ENCODE data around the gene HSPB9.

The HSPB9 gene

DNA sequence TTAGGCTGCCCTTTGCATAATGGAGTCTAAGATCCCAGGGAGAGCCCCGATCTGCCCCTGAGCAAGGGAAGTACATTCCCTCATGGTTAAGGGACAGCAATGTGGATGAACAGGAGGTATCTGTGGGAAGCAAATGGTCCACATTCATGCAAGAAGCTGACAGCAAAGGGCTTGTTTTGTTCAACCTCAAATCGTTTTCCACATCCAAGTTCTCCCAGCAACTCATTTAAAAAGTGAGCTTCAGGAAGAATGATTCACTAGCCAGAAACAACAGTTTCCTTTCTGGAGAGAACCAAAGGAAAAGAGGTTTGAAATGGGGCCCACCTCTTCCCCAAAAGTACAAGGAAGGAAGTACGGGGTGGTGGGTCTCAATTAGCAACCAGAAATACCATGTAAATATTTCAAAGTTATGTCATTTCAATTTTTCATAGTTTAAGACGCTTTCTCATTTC, 9.4 kb downstream of the HSPB9 start (continued):
- TF ChIP-seq TCF4 (CRISPR knock-in tag; IDR thresholded peaks at IDR 0.05; ENCODE audit: borderline replicate concordance) (no peak), OSR1 (CRISPR knock-in tag; IDR thresholded peaks at IDR 0.05) (no peak), GLIS3 (CRISPR knock-in tag; IDR thresholded peaks at IDR 0.05) (no peak)

DNA sequence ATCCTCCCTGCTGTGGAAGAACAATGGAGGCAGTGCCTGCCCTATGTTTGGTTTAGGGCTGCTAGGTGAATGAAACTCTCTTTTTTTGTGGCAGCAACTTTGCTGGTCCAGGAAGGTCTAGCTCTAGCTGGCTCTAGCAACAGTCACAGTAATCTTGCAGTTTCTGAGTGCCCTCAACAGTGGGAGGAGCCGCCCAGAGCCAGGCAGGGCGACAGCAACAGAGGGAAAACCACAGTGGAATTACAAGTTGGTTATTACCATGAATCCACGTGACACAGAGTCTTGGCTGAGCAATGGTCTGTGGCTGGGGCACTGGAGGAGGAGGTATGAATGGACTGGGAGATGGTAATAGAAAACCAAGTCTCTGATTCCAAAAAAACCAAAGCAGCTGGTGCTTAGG, 10.3 kb downstream of the HSPB9 start:
- ATAC-seq, result peak; percentile 79
- TF ChIP-seq, protein P1, sequence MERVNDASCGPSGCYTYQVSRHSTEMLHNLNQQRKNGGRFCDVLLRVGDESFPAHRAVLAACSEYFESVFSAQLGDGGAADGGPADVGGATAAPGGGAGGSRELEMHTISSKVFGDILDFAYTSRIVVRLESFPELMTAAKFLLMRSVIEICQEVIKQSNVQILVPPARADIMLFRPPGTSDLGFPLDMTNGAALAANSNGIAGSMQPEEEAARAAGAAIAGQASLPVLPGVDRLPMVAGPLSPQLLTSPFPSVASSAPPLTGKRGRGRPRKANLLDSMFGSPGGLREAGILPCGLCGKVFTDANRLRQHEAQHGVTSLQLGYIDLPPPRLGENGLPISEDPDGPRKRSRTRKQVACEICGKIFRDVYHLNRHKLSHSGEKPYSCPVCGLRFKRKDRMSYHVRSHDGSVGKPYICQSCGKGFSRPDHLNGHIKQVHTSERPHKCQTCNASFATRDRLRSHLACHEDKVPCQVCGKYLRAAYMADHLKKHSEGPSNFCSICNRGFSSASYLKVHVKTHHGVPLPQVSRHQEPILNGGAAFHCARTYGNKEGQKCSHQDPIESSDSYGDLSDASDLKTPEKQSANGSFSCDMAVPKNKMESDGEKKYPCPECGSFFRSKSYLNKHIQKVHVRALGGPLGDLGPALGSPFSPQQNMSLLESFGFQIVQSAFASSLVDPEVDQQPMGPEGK (CRISPR knock-in tag; IDR thresholded peaks at IDR 0.05; ENCODE audit: borderline replicate concordance), result no peak
- TF ChIP-seq, protein P2, sequence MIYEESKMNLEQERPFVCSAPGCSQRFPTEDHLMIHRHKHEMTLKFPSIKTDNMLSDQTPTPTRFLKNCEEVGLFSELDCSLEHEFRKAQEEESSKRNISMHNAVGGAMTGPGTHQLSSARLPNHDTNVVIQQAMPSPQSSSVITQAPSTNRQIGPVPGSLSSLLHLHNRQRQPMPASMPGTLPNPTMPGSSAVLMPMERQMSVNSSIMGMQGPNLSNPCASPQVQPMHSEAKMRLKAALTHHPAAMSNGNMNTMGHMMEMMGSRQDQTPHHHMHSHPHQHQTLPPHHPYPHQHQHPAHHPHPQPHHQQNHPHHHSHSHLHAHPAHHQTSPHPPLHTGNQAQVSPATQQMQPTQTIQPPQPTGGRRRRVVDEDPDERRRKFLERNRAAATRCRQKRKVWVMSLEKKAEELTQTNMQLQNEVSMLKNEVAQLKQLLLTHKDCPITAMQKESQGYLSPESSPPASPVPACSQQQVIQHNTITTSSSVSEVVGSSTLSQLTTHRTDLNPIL (CRISPR knock-in tag; IDR thresholded peaks at IDR 0.05; ENCODE audit: low read depth), result no peak
- TF ChIP-seq BACH2 (CRISPR knock-in tag; IDR thresholded peaks at IDR 0.05; ENCODE audit: borderline replicate concordance) (no peak), GLIS3 (CRISPR knock-in tag; IDR thresholded peaks at IDR 0.05) (no peak)

DNA sequence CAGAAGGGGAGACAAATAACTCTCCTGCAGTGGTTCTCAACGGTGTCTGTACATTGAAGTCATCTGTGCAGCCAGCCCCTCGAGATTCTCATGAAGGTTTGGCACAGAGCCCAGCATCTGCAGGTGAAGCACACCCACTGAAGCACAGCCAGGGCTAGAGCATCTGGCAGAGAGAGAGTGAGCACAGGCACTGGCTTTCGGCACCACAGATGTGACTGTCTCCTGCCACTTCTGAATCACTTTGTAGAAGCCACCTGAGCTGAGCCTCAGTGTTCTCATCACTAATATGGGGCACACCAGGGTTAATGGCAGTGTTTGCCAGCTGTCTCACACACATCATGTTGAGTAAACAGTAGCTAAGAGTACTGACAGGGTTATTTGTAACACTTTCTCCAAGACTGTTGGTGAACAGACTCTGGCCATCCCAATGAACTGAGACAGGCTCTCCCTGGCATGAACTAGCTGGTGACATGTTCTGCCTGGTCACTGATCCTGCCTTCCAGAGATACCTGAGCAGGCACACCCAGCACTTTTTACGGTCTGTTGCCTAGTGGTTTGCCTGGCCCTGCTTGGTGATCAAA, 10.9 kb downstream of the HSPB9 start:
- TF ChIP-seq TOX (CRISPR knock-in tag; IDR thresholded peaks at IDR 0.05; ENCODE audit: borderline replicate concordance), result no peak
- TF ChIP-seq GLIS3 (CRISPR knock-in tag; IDR thresholded peaks at IDR 0.05), result no peak
- TF ChIP-seq ZNF565 (CRISPR knock-in tag; conservative IDR thresholded peaks at IDR 0.05; ENCODE audit: low read depth), result no peak
- no peak for ATAC-seq

DNA sequence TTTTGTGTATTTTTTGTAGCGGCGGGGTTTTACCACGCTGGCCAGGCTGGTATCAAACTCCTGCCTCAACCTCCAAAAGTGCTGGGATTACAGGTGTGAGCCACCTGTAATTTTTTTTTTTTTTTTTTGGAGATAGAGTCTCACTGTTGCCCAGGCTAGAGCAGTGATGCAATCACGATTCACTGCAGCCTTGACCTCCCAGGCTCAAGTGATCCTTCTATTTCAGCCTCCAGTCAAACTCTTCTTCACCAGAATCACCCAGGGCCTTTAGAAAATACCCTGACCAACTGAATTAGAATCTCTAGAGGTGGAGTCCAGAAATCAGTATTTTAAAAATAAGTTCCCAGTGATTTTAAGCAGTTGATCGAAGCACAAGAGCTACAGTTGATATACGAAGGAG, 12.5 kb downstream of the HSPB9 start:
- ATAC-seq, result no peak
- TF ChIP-seq, protein P2 (CRISPR knock-in tag; IDR thresholded peaks at IDR 0.05; ENCODE audit: low read depth), result no peak
- TF ChIP-seq ZNF70 (CRISPR knock-in tag; IDR thresholded peaks at IDR 0.05) (no peak), ZFP3 (CRISPR knock-in tag; IDR thresholded peaks at IDR 0.05) (no peak), ISL1 (CRISPR knock-in tag; IDR thresholded peaks at IDR 0.05) (no peak), ZNF8 (CRISPR knock-in tag; IDR thresholded peaks at IDR 0.05) (no peak), PPARA (CRISPR knock-in tag; IDR thresholded peaks at IDR 0.05; ENCODE audit: borderline replicate concordance) (no peak), TCF4 (CRISPR knock-in tag; IDR thresholded peaks at IDR 0.05; ENCODE audit: borderline replicate concordance) (no peak), TOX (CRISPR knock-in tag; IDR thresholded peaks at IDR 0.05; ENCODE audit: borderline replicate concordance) (no peak), CSDC2 (CRISPR knock-in tag; IDR thresholded peaks at IDR 0.05) (no peak), ARNTL (CRISPR knock-in tag; IDR thresholded peaks at IDR 0.05; ENCODE audit: borderline replicate concordance, low read depth) (no peak), ZNF565 (CRISPR knock-in tag; conservative IDR thresholded peaks at IDR 0.05; ENCODE audit: low read depth) (no peak)
- TF ChIP-seq, protein P3, sequence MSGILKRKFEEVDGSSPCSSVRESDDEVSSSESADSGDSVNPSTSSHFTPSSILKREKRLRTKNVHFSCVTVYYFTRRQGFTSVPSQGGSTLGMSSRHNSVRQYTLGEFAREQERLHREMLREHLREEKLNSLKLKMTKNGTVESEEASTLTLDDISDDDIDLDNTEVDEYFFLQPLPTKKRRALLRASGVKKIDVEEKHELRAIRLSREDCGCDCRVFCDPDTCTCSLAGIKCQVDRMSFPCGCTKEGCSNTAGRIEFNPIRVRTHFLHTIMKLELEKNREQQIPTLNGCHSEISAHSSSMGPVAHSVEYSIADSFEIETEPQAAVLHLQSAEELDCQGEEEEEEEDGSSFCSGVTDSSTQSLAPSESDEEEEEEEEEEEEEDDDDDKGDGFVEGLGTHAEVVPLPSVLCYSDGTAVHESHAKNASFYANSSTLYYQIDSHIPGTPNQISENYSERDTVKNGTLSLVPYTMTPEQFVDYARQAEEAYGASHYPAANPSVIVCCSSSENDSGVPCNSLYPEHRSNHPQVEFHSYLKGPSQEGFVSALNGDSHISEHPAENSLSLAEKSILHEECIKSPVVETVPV (CRISPR knock-in tag; IDR thresholded peaks at IDR 0.05), result no peak

DNA sequence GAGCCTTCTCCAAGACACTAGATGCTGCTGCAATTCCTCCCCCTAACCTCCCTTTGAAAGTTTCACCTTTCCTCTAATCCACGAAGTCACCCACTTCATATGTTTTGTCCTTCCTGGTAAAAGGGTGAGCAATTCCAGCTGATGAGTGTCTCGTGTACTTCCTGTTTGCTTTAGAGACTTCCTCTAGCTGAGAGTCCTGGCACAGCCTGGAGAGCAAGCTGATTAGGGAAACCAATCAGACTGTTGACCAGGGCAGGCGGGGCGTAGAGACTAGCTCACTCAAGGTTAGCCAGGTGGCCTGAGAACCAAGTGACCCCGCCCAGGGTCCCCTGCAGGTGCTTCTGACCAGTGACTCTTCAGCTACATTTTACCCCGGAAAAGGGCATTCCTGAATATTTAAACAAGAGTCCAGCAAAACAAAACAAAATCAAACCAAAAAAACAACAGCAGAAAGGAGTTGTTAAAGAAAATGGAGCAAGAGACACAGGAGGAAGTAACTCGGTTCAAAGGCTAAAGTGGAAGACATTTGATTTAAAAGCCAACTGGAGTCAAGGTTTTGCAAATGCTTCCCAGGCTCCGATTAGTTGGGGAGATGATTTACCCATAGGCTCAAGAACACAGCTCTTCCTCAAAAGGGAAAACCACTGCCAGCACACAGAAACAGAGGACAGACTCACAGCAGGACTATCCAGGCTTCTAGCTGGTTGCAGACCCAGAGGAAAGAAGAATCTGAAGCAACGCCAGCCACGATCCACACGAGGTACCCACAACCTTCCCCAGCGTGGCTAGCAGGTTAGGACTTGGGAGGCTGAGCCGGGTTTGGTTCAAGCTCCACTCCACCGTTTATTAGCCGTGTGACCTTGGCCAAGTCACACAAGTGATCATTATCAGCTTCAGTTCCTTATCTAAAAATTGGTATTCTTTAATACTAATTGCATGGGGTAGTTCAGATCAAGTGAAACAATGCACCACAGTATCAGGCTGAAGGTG, 13.4 kb downstream of the HSPB9 start:
- no peak for TF ChIP-seq TCF4 (CRISPR knock-in tag; IDR thresholded peaks at IDR 0.05; ENCODE audit: borderline replicate concordance)
- TF ChIP-seq, protein P4, sequence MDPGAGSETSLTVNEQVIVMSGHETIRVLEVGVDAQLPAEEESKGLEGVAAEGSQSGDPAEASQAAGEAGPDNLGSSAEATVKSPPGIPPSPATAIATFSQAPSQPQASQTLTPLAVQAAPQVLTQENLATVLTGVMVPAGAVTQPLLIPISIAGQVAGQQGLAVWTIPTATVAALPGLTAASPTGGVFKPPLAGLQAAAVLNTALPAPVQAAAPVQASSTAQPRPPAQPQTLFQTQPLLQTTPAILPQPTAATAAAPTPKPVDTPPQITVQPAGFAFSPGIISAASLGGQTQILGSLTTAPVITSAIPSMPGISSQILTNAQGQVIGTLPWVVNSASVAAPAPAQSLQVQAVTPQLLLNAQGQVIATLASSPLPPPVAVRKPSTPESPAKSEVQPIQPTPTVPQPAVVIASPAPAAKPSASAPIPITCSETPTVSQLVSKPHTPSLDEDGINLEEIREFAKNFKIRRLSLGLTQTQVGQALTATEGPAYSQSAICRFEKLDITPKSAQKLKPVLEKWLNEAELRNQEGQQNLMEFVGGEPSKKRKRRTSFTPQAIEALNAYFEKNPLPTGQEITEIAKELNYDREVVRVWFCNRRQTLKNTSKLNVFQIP (CRISPR knock-in tag; IDR thresholded peaks at IDR 0.05; ENCODE audit: borderline replicate concordance, low read depth), result no peak
- no peak for TF ChIP-seq BACH2 (CRISPR knock-in tag; IDR thresholded peaks at IDR 0.05; ENCODE audit: borderline replicate concordance)
- TF ChIP-seq ZNF8 (CRISPR knock-in tag; IDR thresholded peaks at IDR 0.05), result no peak
- no peak for TF ChIP-seq OSR1 (CRISPR knock-in tag; IDR thresholded peaks at IDR 0.05)
- TF ChIP-seq CSDC2 (CRISPR knock-in tag; IDR thresholded peaks at IDR 0.05), result no peak
- no peak for TF ChIP-seq ZFP3 (CRISPR knock-in tag; IDR thresholded peaks at IDR 0.05)
- TF ChIP-seq, protein P3 (CRISPR knock-in tag; IDR thresholded peaks at IDR 0.05), result no peak
- TF ChIP-seq, protein P1 (CRISPR knock-in tag; IDR thresholded peaks at IDR 0.05; ENCODE audit: borderline replicate concordance), result no peak
- TF ChIP-seq SNAI2 (CRISPR knock-in tag; IDR thresholded peaks at IDR 0.05), result no peak
- no peak for TF ChIP-seq ARNTL (CRISPR knock-in tag; IDR thresholded peaks at IDR 0.05; ENCODE audit: borderline replicate concordance, low read depth)
- TF ChIP-seq RARB (CRISPR knock-in tag; IDR thresholded peaks at IDR 0.05), result no peak
- no peak for TF ChIP-seq TOX (CRISPR knock-in tag; IDR thresholded peaks at IDR 0.05; ENCODE audit: borderline replicate concordance)
- peak; percentile 51 for ATAC-seq
